NCI-H526 treated with DMSO at 0.1 percent for 48 hours (cell line): ENCODE measurements around the gene SPG11.
"Not testable (repeated sequence)": the region's sequence is repeated elsewhere in the genome, so short reads cannot be mapped to it uniquely, and the experiment has no call there.

Experiments
- DNase-seq: peaks from one replicate; lab custom pipeline; 2025; lab: John Stamatoyannopoulos, UW

SPG11 gene

DNA sequence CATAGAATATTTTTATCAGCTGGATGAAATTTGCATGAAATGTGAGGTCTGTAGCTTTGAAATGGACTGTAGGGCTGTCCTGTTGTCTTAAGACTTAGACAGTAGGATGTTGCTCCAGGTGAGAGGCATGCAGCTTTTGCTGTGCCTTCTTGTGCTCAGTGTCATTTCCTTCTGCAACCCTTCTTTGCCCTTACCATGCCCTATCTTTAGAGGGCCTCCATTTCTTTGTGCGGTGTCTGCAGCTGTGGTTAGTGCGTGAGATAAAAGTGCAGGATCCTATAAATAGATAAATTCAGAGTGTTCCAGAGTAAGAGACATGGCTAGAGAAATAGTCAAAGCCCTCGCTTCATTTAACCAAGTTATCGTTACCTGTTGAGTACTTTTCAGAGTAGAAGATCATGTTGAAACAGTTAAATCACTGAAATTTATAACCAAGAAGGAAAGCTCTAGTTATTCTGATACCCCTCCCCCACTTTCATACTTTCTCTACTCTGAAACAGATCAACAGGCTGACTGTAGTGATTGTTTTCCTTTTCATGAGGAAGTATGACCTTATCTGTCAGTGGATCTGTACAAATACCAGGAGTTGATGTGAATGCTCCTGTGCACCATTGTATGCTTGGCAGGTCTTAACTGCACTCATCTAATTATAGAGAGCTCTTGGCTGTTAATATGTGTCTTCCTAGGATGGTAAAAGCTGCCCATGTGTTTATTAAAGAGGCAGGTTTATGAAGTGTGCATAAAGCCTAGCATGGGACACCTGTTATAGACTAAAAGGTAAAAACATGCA is 108.3 kb downstream of the SPG11 start:
- DNase-seq = no peak

DNA sequence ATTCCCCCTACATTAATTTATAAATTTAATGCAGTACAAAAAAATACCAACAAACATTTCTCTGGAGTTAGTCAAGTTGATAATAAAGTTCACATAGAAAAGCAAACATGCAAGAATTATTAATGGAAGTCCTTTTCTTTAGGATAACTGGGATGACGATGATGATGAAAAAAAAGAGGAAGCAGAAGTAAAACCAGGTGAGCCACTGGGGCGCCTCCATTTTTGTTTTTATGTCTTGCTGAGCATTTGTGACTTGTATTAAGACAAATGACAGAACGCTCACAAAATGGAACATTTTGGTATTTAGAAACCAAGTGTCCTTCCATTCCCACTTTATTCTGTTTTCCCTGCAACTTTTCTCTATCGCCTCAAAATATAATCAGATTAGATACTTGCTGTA is 112.7 kb downstream of the SPG11 start:
- no peak for DNase-seq

DNA sequence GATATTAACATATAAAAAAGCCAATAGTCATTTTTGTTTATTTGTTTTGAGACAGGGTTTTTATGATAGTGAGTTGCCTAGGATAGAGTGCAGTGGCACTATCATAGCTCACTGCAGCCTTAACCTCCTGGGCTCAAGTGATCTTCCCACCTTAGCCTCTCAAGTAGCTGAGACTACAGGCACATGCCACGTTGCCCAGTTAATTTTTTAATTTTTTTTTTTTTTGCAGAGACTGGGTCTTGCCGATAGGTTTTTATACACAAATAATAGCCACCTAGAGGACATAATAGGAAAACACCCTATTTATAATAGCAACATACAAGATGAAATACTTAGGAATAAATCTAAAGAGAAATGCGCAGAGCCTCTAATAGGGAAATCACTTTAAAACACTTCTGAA is 113.2 kb downstream of the SPG11 start:
- no peak for DNase-seq

DNA sequence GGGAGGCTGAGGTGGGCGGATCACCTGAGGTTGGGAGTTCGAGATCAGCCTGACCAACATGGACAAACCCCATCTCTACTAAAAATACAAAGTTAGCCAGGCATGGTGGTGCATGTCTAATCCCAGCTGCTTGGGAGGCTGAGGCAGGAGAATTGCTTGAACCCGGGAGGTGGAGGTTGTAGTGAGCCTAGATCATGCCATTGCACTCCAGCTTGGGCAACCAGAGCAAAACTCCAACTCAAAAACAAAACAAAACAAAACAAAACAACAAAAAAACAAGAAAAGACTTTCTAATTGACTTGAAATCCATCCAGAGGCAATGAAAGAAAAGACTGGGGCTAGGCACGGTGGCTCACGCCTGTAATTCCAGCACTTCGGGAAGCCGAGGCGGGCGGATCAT is 114.3 kb downstream of the SPG11 start:
- DNase-seq = not testable (repeated sequence)

DNA sequence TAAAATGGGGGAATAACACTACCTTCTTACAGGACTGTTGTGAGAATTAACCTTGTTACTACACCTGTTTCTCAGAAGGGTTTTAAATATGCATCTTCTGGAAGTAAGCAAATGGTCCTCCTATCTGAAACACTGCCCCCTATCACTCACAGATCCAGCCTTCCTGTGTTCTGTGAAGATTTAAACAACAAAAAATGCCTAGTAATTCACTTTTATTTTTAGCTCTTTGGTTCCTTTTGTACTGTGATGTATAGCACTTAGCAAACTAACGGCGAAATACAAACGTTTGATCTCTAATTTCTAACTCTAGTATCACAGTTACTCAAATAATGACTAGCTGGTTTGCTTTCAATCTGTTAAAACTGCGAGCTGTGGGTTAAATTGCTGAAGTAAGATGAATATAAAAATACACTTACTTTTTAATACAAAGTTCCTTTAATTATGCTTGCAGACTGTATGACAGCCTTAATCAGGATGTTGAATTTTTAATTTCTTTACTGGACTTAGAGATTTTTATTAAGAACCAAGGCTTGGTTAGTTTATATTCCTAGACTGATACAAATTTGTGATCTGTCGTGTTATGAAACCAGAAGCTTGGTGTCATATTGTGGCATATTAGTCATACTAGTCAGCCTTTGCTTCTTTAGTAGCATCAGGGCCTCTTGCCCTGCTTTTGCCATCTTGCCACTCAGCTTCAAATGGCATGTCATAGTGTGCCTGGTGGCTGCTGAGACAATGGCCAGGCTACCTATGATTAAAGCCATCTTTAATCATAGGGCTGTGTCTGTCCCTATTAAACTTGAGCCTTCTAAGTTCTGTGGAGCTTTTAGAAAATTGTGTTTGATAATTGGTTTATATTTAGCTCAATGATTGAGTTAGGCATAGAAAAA is 117.3 kb downstream of the SPG11 start:
- no peak for DNase-seq

DNA sequence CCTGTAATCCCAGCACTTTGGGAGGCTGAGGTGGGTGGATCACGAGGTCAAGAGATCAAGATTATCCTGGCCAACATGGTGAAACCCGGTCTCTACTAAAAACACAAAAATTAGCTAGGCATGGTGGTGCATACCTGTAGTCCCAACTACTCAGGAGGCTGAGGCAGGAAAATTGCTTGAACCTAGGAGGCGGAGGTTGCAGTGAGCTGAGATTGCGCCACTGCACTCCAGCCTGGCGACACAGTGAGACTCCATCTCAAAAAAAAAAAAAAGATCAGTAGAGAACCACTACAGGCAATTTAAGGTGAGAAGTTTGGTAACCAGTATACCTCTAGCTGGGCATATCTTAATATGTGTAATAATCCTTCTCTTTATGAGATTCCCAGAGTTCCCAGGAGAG is 118.7 kb downstream of the SPG11 start:
- not testable (repeated sequence) for DNase-seq

DNA sequence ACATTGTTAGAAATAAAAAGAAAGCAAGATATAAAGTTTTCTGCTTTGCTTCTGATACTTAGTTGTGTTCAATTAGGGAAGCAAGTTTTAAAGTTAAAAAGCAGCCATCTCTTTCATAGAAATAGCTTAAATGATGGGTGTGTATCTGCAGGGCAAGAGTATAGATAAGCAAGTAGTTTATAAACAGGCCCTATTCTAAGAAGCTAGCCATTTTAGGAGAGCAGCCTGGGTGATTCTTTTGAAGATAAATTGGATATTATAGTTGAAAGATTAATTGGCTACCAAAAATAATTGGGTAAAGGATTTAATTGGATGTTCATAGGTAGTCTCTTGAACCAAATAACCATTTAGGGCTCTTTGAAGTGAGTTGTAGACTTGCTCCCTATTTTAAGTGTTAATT is 120.9 kb downstream of the SPG11 start:
- DNase-seq = no peak

DNA sequence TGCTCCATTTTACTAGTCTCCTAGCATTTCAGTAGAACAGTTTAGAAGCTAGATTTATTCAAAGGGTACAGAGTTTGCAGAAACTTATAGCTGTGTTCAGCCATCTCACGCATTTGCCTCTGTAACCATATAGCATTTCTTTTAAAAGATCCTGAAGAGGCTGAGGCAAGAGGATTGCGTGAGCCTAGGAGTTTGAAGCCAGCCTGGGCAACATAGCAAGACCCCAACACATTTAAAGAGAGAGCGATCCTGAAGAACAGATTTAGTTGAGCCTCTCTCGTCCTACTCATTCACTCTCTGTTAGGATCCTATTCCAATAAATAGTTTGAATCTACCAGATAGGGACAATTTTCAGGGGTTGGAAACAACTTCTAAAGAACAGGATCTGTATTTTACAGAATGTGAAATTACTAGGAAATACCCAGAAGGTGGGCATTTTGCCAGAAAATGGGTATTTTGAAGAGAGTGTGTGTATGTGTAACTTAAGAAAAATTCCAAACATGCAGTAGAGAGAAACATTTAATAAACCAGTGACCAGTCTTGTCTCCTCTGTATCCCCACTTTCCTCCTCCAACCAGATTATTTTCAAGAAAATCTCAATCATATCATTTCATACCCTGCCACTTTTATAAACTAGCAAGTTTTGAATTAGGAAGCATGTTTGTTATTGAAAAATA is 122.0 kb downstream of the SPG11 start:
- no peak for DNase-seq

DNA sequence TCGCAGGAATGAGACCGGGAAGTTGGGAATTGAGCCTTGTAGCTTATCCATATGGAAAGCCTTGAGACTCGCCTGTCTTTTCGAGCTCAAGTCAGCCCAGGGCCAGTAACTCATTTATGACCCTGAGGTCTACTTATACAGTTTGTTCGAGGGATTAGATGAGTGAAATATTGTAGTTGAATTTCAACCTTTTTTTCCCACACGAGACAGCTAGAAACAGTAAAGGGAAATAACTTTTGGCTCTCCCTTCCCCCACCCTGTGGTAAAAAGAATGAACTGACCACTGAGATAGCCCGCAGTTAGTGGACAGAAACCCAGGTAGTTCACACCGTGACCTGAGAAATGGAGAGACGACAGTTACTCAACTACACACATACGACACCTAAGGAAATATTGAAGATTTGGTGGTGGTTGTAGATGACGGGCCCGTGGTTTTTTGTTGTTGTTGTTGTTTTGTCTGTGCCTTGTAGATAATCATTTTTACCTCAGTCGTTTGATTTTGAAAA is 125.7 kb downstream of the SPG11 start:
- DNase-seq = peak; percentile 22

DNA sequence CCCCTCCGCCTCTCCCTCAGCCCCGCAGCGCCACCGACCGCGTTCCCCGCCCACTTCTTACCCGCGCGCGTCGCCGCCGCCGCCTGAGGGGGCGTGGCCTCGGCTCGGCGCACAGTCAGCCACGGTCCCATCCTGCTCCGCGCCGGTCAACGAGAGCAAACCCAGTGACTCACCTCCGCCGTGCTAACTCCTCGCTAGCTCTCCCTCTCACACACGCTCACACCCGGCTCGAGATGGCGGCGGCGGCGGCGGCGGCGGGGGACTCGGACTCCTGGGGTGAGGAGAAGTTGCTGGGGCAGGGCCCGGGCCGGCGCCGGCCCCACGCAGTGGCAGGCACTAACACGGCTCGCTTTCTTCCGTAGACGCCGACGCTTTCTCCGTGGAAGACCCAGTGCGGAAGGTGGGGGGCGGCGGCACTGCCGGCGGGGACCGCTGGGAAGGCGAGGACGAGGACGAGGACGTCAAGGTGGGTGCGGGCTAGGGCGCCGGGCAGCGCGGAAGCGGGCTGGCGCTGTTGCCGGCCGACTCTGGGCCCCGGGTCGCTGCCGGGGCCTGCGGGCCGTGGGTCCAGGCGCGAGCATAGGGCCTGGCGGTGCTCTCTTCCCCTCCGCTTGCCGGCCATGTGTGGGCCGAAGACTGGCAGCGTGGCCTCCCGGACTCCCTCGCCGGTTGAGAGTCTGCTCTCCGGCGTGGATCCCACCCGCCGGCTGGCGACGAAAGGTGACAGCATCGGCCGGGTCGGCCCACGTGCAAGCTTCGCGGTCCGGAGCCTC is 126.3 kb downstream of the SPG11 start, which contains the start of gene EIF3J:
Gene EIF3J (plus strand): TSS at position 186 of the 773 bp plus-strand sequence. CDS start 48 bp downstream, at position 234.
- peak; percentile 90 for DNase-seq

DNA sequence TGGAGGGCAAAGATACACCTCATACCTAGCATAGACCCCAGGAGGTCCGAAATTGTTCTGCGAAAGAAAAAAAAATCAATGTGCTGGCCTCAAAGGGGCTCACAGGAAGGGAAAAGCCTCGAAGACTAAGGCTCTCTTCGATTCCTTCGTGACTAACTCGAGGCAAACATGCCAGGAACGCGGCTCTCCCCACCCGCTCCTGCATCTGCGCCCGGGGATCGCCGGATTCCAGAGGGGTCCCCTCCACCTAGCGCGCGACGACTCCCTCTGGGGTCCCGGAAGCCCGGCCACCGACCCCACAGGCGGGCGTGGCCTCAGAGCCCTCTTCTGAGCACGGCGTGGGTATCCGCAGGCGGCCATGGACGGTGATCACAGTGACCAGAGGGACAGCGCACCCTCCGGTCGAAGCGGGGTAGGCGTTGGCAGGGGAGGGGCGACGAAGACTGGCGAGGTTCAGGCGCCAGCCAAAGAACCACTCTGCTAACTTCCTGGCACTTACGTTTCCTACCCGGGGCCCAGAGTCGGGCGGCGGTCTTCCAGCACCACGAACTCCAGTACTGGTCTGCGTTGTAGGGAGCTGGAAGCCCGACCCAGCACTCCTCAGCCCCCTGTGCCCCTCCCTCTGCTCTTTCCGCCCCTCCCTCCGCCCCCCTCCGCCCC is 127.0 kb downstream of the SPG11 start:
- peak; percentile 70 for DNase-seq

DNA sequence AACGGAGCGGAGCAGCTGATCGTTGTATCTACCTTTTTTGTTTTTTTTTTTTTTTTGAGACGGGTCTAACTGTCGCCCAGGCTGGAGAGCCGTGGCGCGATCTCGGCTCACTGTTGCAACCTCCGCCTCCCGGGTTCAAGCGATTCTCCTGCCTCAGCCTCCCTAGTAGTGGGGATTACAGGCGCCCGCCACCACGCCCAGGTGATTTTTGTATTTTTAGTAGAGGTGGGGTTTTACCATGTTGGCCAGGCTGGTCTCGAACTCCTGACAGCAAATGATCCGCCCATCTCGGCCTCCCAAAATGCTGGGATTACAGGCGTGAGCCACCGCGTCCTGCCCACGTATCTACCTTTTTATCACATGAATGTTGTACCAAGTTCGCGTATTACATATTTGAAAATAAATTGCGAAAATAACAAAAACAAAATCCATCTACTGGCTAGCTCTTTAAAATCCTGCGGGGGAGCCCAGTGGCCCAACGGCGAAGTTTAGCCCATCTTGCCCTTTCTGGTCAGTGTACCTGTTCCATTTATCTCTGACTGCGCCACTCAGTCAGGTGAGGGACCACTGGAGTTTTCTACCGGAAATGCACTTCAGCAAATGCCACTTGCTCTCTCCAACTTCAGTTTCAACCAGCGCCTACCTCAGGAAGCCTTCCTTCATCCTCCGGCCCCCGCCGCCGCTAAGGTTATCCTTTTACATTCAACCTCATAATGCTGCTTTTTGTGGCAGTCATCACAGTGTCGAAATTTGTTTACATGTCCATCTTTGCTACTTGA is 127.8 kb downstream of the SPG11 start:
- DNase-seq = peak; percentile 50

DNA sequence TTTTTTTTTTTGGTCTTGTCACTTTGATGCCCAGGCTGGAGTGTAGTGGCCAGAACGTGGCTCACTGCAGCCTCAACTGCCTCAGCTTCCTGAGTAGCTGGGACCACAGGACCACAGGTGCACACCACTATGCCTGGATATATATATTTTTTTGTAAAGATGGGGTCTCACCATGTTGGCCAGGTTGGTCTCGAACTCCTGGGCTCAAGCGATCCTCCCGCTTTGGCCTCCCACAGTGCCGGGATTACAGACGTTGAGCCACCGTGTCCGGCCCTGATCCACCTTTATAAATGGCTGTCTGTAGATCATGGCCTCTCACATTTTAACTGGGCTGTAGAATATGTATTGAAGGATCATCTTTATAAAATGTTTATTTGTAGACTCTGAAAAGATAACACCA is 128.4 kb downstream of the SPG11 start:
- DNase-seq = no peak

DNA sequence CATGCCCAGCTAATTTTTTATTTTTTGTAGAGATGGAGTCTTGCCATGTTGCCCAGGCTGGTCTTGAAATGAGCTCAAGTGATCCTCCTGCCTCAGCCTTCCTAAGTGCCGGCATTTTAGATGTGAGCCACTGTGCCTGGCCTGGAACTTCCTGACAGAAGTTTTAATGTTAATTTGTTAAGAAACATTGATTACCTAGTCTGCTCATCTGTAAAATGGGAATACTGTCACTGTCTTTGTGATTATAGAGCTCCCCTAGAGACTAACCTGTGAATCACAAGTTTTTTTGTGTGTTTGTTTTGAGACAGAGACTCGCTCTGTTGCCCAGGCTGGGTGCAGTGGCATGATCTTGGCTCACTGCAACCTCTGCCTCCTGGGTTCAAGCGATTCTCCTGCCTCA is 130.8 kb downstream of the SPG11 start:
- no peak for DNase-seq

DNA sequence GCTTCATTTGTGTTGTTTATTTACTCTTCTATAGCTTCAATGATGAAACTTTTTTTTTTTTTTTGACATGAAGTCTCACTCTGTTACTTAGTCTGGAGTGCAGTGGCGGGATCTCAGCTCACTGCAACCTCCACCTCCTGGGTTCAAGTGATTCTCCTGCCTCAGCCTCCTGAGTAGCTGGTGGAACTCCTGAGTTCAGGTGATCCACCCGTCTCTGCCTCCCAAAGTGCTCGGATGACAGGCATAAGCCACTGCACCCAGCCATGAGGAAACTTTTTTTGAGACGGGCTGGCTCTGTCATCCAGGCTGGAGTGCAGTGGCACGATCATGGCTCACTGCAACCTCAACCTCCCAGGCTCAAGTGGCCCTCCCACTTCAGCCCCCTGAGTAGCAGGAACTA is 131.2 kb downstream of the SPG11 start:
- not testable (repeated sequence) for DNase-seq

DNA sequence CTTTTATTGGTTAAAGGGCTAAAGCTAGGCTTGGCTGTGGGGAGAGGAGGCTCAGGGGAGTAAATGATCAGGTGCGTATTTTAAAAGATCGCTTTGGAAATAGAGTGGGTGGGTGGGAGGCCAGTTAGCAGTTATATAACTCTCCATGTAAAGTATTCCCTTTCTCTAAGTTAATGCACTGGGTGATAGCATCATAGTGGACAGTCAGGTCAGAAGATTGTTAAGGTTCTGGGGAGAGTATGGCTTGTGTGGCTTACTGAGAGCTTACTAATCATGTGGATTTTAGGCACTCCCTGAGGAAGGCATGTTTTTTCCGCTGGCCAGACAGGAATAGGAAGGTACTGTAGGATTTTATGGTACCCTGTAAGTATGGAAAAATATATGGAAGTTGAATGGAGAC is 132.8 kb downstream of the SPG11 start:
- no peak for DNase-seq

DNA sequence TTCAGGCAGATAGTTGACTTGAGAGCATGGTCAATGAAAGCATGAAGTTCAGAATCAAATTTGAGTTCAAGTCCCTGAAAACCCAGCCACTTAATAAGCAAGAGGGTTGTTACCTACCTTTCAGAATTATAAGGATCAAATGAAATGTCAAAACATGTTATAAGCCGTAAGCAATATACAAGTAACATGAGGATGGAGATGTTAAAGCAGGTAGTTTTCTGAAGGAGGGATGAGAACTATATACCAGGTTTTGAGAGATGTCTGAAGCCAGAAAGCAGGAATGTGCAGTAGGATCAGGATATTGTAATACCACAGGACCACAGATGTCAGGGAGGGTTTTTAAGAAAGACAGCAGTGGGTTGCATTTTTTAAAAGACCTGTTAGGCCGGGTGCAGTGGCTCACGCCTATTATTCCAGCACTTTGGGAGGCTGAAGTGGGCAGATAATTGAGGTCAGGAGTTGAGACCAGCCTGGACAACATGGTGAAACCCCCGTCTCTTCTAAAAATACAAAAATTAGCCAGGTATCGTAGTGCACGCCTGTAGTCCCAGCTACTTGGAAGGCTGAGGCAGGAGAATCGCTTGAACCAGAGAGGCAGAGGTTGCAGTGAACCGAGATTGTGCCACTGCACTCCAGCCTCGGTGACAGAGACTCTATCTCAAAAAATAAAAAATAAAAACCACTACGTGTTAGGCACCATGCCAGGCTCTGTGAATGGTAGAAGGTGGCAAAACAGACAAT is 133.4 kb downstream of the SPG11 start:
- no peak for DNase-seq

DNA sequence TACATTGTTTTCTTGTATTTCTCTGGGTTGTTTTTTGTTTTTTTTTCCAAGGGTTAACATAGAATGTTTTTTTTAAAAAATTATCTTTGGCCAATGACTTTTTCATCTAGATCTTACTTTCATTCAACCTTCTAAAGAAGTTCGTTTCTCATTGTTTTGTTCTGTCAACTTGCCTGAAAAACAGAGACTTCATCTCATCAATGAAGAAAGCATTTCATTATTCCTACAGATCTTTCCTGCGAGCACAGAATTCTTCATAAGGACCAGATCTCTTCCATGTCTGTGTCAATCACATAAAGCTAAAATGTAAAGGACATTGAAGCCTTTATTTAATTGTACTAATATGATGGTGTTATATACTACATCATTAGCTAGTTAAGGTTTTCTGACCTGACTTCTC is 136.2 kb downstream of the SPG11 start:
- DNase-seq = no peak

DNA sequence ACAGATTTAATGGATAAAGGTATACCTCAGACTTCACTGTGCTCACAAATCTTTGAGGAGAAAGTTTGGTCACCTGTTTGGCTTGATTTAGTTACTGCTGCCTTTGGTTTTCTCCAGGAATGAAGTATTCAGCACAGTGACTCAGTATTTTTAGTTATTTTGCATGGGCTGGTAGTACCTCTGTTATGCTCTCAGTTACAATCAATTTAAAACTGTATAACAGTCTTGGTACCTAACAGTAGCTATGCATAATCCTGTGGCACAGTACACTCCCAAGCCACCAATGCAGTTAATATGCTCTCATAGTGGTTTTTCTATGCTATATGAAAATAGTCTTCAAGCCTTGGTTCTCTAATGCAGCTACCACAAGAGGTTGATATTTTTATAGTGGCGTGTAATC is 138.4 kb downstream of the SPG11 start:
- DNase-seq = no peak
